GM23248 (cell line): Measurements from ENCODE around the gene GNB2. TPM values are rescaled to one million over a fixed set of nuclear protein-coding genes. Genes with fewer than 3 reads are reported as not detected.

Experiments
- DNase-seq: peaks from one replicate; pipeline ENCODE4 v3.0.0-alpha.2; 2015
- H2AFZ ChIP-seq: fragments of 200-600 bp; sonication (generic); 2 replicates; pipeline ENCODE4 v1.6.1; 2016; ENCODE audit warnings: antibody characterized with exemption
- H3F3A ChIP-seq: fragments of 200-600 bp; sonication (generic); 2 replicates; pipeline ENCODE4 v1.6.1; 2016; ENCODE audit warnings: mild to moderate bottlenecking, antibody characterized with exemption, mixed run types; ENCODE audit not compliant: insufficient read depth
- H3K27ac ChIP-seq: fragments of 200-600 bp; sonication (generic); 2 replicates; pipeline ENCODE4 v1.5.1; 2016; ENCODE audit warnings: mild to moderate bottlenecking
- H3K27me3 ChIP-seq: fragments of 200-600 bp; sonication (generic); replicated peaks from 2 replicates; pipeline ENCODE4 v1.6.1; 2016; ENCODE audit warnings: mild to moderate bottlenecking; ENCODE audit not compliant: insufficient read depth
- H3K36me3 ChIP-seq: fragments of 200-600 bp; sonication (generic); 2 replicates; pipeline ENCODE4 v1.6.1; 2016; ENCODE audit warnings: low read depth, mild to moderate bottlenecking
- H3K4me1 ChIP-seq: fragments of 200-600 bp; sonication (generic); 2 replicates; pipeline ENCODE4 v1.6.1; 2016; ENCODE audit warnings: mild to moderate bottlenecking; ENCODE audit not compliant: insufficient read depth
- H3K4me2 ChIP-seq: fragments of 200-600 bp; sonication (generic); one replicate; pipeline ENCODE4 v1.6.1; 2016; ENCODE audit warnings: mild to moderate bottlenecking; ENCODE audit not compliant: unreplicated experiment
- H3K4me3 ChIP-seq: fragments of 200-600 bp; sonication (generic); 2 replicates; pipeline ENCODE4 v1.5.1; 2016; ENCODE audit warnings: mild to moderate bottlenecking
- H3K79me2 ChIP-seq: fragments of 200-600 bp; sonication (generic); 2 replicates; pipeline ENCODE4 v1.6.1; 2016; ENCODE audit warnings: mild to moderate bottlenecking; ENCODE audit not compliant: insufficient read depth
- H3K9ac ChIP-seq: fragments of 200-600 bp; sonication (generic); 2 replicates; pipeline ENCODE4 v1.6.1; 2016; ENCODE audit warnings: mild to moderate bottlenecking
- H3K9me2 ChIP-seq: fragments of 200-600 bp; sonication (generic); 2 replicates; pipeline ENCODE4 v1.6.1; 2016; ENCODE audit warnings: mixed run types, mild to moderate bottlenecking, moderate library complexity; ENCODE audit not compliant: insufficient read depth
- H3K9me3 ChIP-seq: fragments of 200-600 bp; sonication (generic); one replicate; pipeline ENCODE4 v1.6.1; 2017; ENCODE audit warnings: low read depth
- H4K20me1 ChIP-seq: fragments of 200-600 bp; sonication (generic); 2 replicates; pipeline ENCODE4 v1.6.0; 2016; ENCODE audit not compliant: insufficient read depth
- EZH2 ChIP-seq: fragments of 200-600 bp; sonication (generic); IDR thresholded peaks from 2 replicates; pipeline ENCODE4 v1.6.1; 2018; ENCODE audit warnings: antibody characterized with exemption, mild to moderate bottlenecking; ENCODE audit not compliant: insufficient read depth, poor library complexity, severe bottlenecking
- EZH2phosphoT487 ChIP-seq: fragments of 200-600 bp; sonication (generic); IDR thresholded peaks from 2 replicates; pipeline ENCODE4 v1.6.1; 2018; ENCODE audit warnings: antibody characterized with exemption, moderate library complexity, mild to moderate bottlenecking, low read depth; ENCODE audit not compliant: insufficient read depth
- WGBS, 2 experiments: methylation state at CpG; one replicate each; pipeline ENCODE4 v1.1.6; 2015 to 2017; ENCODE audit warnings: low lambda C conversion rate in 2 of 2, low coverage in 1 of 2; ENCODE audit errors: missing lambda C conversion rate in 2 of 2; 5-methylcytosine and 5-hydroxymethylcytosine counted together
- in situ Hi-C: fragments of 300-500 bp; cut with MboI; formaldehyde crosslinking; loops from 2 replicates; pipeline ENCODE4 v1.15.0; 2020
- polyA plus RNA-seq: library from polyadenylated mRNA; unstranded; fragments of >200 nt; fragmentation: Nextera tagmentation; extraction: Ambion mirVana; gene quantifications from 2 replicates; pipeline ENCODE4 v1.2.1, GENCODE V29; 2016
- total RNA-seq: library from RNA; depleted of rRNA; stranded (reverse); fragments of >200 nt; shearing (Covaris generic); gene quantifications from 2 replicates; pipeline ENCODE4 v1.2.3, GENCODE V29; 2014

The GNB2 gene
- total and polyA plus RNA-seq, 2 experiments from 2014 or later = 89.8 to 132 TPM

GRCh38 chr7:100675105-100675451, 1.5 kb downstream of the GNB2 start:
- H2AFZ ChIP-seq = no peak overlapping the region

GRCh38 chr7:100675581-100676350, 2.2 kb downstream of the GNB2 start:
- no peaks in the 10 kb centered on the region for H3K27me3 ChIP-seq

More at GRCh38 chr7:100675105-100675451, 1.5 kb downstream of the GNB2 start:
- Histone ChIP-seq H3F3A (no peaks in the 10 kb centered on the region), H3K4me3 (peak overlapping the region; percentile 98), H3K27ac (no peak overlapping the region; the same call in 1 of the 2 replicates), H3K27me3 (no peaks in the 10 kb centered on the region), H4K20me1 (no peaks in the 10 kb centered on the region), H3K9me2 (no peaks in the 10 kb centered on the region), H3K79me2 (peaks cover 37% of the 10 kb centered on the region), H3K36me3 (peaks cover 4% of the 10 kb centered on the region; the same call in 1 of the 2 replicates), H3K4me2 (peak overlapping the region; percentile 74), H3K9ac (peak overlapping the region; percentile 94), H3K4me1 (no peaks in the 10 kb centered on the region), H3K9me3 (no peaks in the 10 kb centered on the region)
- TF ChIP-seq EZH2 (no peak), EZH2phosphoT487 (no peak)
- DNase-seq = peak; percentile 61
- 0 to 1% methylated on average over 22 to 26 of the region's 46 CpGs for WGBS, 2 experiments
- in situ Hi-C loops = no loop called here

GRCh38 chr7:100676501-100677306, 3.2 kb downstream of the GNB2 start:
- H3K9me3 ChIP-seq = no peaks in the 10 kb centered on the region
- 90 to 94% methylated on average over 22 to 23 of the region's 23 CpGs for WGBS, 2 experiments
- no peaks in the 10 kb centered on the region for H4K20me1 ChIP-seq
- H3K27me3 ChIP-seq = no peaks in the 10 kb centered on the region
- H3K4me2 ChIP-seq = peak overlapping the region; percentile 74
- H2AFZ ChIP-seq = no peak overlapping the region
- H3K9me2 ChIP-seq = no peaks in the 10 kb centered on the region
- TF ChIP-seq EZH2 = no peak
- no peak for TF ChIP-seq EZH2phosphoT487
- no peak for DNase-seq
- peaks cover 4% of the 10 kb centered on the region; the same call in 1 of the 2 replicates for H3K36me3 ChIP-seq
- H3K4me1 ChIP-seq = no peaks in the 10 kb centered on the region
- peaks cover 37% of the 10 kb centered on the region for H3K79me2 ChIP-seq
- no peaks in the 10 kb centered on the region for H3F3A ChIP-seq
- in situ Hi-C loops = no loop called here
- H3K27ac ChIP-seq = no peak overlapping the region
- peak overlapping the region; percentile 98 for H3K4me3 ChIP-seq
- H3K9ac ChIP-seq = peak overlapping the region; percentile 94; the same call in 1 of the 2 replicates

More at GRCh38 chr7:100675581-100676350, 2.2 kb downstream of the GNB2 start:
- Histone ChIP-seq H3K4me1 (no peaks in the 10 kb centered on the region), H3K9me2 (no peaks in the 10 kb centered on the region), H3K27ac (no peak overlapping the region), H3F3A (no peaks in the 10 kb centered on the region), H4K20me1 (no peaks in the 10 kb centered on the region), H3K9ac (peak overlapping the region; percentile 94), H3K4me2 (peak overlapping the region; percentile 74), H3K4me3 (peak overlapping the region; percentile 98), H3K79me2 (peaks cover 37% of the 10 kb centered on the region), H3K36me3 (peaks cover 4% of the 10 kb centered on the region; the same call in 1 of the 2 replicates), H3K9me3 (no peaks in the 10 kb centered on the region), H2AFZ (no peak overlapping the region)
- no peak for TF ChIP-seq EZH2phosphoT487
- no peak for TF ChIP-seq EZH2
- DNase-seq = peak; percentile 73
- 8 to 11% methylated on average over 20 to 51 of the region's 59 CpGs for WGBS, 2 experiments
- in situ Hi-C loops = no loop called here
